HL-60 (cell line): Measurements from ENCODE around the gene PRKCE.

Source experiments
- DNase-seq, 2 experiments: peaks; one replicate each; pipeline ENCODE4 v3.0.0-alpha.2; 2010 to 2020; ENCODE audit warnings: low read depth in 1 of 2, low spot score in 1 of 2
- H3K27ac ChIP-seq: fragments of 250-450 bp; sonication (Bioruptor Pico); replicated peaks from 2 replicates; pipeline ENCODE4 v1.5.1; 2020; ENCODE audit warnings: mild to moderate bottlenecking, moderate library complexity
- H3K27me3 ChIP-seq: fragments of 250-450 bp; sonication (Bioruptor Pico); 2 replicates; pipeline ENCODE4 v1.5.1; 2021; ENCODE audit warnings: mild to moderate bottlenecking, moderate library complexity; ENCODE audit not compliant: insufficient read depth, poor library complexity, severe bottlenecking
- H3K4me3 ChIP-seq: replicated peaks from 2 replicates; pipeline ENCODE4 v1.5.1; 2011; ENCODE audit warnings: mild to moderate bottlenecking, control low read depth, low read length; ENCODE audit not compliant: insufficient read depth
- CTCF ChIP-seq: IDR thresholded peaks from one replicate; pipeline ENCODE4 v1.5.1; 2011; ENCODE audit warnings: low read length, control low read depth, inconsistent platforms; ENCODE audit not compliant: insufficient read depth
- GABPA ChIP-seq: IDR thresholded peaks from 2 replicates; pipeline ENCODE4 v1.6.1; 2012; ENCODE audit warnings: low read depth
- POLR2AphosphoS5 ChIP-seq: IDR thresholded peaks from 2 replicates; pipeline ENCODE4 v1.6.1; 2012; ENCODE audit warnings: low read depth
- REST ChIP-seq: IDR thresholded peaks from 2 replicates; pipeline ENCODE4 v1.6.1; 2012; ENCODE audit warnings: low read depth; ENCODE audit not compliant: insufficient replicate concordance
- SPI1 ChIP-seq: IDR thresholded peaks from 2 replicates; pipeline ENCODE4 v1.6.1; 2012; ENCODE audit warnings: low read depth, mild to moderate bottlenecking, borderline replicate concordance

Gene PRKCE

GRCh38 chr2:46164529-46165301, 513.2 kb downstream of the PRKCE start:
- Histone ChIP-seq H3K4me3 (no peak overlapping the region), H3K27me3 (no peaks in the 10 kb centered on the region), H3K27ac (no peak overlapping the region)
- no peak for DNase-seq
- TF ChIP-seq CTCF (no peak), POLR2AphosphoS5 (no peak), SPI1 (no peak), GABPA (no peak), REST (no peak)

- TF ChIP-seq CTCF (no peak), SPI1 (no peak), POLR2AphosphoS5 (no peak), GABPA (no peak), REST (no peak)
- Histone ChIP-seq H3K27ac (no peak overlapping the region), H3K27me3 (no peaks in the 10 kb centered on the region), H3K4me3 (no peak overlapping the region)
- no peak for DNase-seq
These were observed 514.4 kb downstream of the PRKCE start for GRCh38 chr2:46165916-46166315.

- Histone ChIP-seq H3K27me3 (no peaks in the 10 kb centered on the region), H3K4me3 (no peak overlapping the region), H3K27ac (no peak overlapping the region)
- TF ChIP-seq GABPA (no peak), REST (no peak), CTCF (no peak), POLR2AphosphoS5 (no peak), SPI1 (no peak)
- no peak for DNase-seq
These were observed 515.9 kb downstream of the PRKCE start for GRCh38 chr2:46167406-46167805.
